HS-5 (cell line): ENCODE measurements around the gene PELI1.
A peak's percentile ranks its signal among the peaks of the same experiment; 100 is the strongest.

Source experiments
- DNase-seq: peaks from one replicate; pipeline ENCODE4 v3.0.0-alpha.2; 2012; ENCODE audit warnings: low read depth

PELI1 gene

GRCh38 chr2:64153811-64154210 lies 9.6 kb upstream of the PELI1 start:
- DNase-seq = no peak

DNA sequence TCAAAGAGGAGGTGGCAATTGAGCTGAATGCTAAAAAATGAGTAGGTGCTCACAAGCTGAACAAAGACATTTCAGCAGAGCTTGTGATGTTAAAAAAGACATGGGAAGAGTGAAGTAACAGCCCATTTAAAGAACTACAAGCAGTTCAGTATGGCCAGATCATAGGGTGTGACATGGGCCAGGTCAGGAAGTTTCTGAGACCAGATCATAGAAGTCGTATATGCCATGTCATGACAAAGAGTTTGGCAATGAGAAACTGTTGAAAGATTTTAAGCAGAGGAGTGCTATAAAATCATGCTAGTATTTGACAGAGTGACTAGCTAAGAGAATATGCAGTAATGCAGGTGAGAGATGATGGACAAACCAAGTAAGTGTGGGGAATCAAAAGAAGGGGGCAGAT lies 7.3 kb upstream of the PELI1 start:
- no peak for DNase-seq

- no peak for DNase-seq
These were observed 1.5 kb upstream of the PELI1 start for GRCh38 chr2:64145714-64146113.

DNA sequence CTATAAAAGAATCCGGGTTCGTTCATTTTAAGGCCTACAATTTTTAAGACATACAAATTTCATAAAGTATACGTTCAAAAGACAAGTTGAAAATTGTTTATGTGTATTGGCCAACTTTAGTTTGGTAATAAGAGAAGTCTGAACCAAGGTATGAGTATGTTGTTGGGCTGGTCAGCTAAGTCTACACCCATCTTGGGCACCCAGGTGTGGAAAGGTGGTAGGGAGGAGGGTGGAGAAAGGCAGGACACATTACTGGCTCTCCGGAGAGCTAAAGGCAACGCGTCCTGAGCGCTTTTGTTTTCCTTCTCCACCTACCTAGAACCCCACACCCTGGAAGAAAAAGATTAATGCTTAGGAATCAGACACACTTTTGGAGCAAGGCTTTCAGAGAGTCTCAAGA lies 899 bp upstream of the PELI1 start:
- DNase-seq = no peak

DNA sequence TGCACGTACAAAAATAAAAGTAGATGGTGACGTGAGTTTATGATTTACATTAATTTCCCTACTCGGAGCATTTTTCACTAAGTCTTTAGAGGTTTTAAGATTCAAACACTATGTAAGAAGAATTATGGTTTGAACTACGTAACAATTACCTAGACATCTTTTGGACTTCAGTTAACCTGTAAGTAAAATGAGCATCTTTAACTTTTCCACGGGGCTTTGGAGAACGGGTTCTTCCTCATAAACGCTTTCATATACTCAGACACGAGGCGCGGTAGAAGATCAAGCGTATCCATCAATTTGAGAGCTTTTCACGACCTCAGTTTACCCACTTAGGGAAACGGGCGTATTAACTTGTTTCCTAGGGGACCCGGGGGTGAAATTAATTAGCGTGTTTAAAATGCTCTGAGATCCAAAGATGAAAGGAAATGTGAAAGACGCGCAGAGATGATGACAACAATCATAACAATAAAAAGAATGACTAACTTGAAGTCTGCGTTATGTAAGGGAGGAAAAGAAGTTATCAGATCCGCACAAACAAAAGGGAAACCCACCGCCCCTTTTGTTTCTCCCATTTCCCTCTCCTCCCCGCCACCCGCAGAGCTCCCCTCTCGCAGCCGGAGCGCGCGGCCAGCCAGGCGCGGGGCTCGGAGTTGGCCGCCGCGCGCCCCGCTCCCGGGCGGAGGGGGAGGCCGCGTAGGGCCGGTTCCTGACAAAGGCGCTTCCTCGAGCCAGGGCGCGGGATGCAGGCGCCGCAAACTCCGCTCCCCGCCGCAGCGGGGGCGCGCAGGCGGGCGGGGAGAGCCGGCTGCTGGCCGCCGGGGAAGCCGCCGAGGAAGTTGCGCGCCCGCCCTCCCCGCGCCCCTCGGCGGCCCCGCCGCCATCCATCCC lies 807 bp downstream of the PELI1 start:
- DNase-seq = no peak

DNA sequence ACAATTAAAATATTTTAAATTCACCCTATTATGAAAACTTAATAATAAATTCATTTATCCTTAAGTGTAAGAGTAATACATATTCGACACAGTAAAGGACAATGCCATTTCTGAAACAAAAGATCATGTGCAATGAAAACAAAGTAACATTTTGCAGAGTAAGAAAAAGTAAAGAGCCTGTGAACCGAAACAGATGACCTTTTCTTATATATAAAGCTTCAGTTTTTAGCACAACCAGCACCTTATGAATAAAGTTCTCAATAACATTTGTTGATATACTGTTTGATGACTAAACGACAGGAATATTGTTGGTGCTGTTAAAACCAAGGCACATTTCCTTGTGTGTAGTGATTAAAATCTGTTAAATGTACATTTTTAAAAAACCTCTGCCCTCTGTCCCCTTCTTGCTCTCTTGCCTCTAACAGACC lies 1.5 kb downstream of the PELI1 start:
- no peak for DNase-seq

DNA sequence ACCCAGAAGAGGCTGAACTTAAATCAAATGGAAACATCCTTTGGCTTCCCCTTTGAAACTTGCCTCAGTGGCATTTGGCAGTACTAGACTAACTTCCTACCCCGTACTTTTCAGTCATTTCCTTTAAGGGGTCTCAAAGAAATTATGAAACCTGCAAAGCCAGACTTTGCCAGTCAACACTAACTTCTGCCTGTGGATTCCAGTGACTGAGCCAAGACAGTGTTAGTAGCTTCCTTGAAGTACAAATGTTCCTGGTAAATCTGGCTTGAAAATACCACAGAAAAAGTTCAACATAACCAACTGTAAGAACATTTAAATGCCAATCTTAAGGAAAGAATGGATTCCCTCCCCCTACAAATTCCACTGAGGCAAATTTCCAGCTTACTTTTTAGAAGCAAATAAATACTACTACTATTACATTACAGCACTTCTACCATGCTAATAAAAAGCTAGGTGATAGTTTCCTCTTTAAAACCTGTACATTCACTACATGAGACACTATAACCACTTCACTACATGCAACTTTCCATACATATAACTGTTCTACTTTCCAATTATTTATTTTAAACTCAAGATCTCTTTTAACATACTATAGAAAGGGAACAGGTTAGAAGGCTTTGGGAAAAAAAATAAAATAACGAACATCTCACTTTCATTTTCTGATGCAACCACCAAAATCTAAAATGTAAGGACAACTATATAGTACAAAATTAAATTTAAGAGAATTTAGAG lies 2.4 kb downstream of the PELI1 start:
- no peak for DNase-seq

DNA sequence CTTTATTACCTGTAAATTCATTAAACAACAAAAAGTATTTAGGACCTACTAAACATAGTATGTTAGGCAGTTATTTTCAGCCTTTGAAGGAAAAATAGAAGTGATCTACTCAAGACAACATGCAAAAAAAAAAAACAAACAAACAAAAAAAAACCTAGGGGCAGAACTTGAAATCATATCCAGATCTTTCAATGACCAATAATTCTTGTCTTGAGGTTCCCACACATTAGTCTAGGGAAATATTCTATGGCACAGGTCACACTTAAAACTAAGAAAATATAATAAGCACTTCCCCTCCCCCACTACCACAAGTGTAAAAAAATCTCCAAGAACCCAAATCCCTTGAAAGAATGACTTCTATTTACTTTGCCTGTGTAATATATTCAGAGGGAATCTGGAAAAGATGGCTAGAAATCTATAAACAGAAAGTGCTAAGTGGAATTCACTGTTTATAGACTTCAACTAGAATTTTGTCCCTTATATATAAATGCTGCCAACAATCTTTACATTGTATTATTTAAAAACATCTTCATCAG lies 3.5 kb downstream of the PELI1 start:
- DNase-seq = no peak

DNA sequence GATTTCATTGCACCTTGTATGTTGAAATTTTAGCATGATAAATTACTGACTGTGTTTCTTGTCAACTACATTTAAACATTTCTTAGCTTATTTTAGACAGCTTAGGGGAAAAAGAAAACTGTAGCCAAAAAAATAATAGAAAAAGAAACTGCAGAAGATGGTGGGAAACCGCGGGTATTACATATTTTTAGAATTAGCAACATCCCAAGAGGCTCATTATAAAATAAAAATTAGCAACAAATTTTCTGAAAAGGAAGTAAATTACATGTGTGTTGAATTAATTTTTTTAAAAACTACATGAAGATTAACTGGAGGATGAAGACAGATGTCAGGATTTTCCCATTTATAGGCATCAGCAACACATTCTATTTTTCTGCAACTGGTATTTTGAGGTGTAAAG lies 4.3 kb downstream of the PELI1 start:
- no peak for DNase-seq

DNA sequence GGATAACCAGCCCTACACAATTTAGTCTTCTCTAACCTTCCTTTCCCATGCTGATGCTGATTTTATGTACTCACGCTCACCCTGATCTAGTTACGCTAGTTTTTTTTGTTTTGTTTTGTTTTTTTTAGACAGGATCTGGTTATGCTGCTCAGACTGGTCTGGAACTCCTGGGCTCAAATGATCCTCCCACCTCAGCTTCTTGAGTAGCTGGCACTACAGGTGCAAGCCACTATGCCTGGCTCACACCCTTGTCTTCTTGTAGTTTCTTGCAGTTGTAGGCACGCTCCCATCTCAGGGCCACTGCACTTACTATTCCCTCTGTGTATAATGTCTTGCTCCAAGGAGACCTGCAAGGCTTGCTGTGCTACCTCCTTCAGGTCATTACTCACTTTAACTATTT lies 6.2 kb downstream of the PELI1 start:
- DNase-seq = no peak

- no peak for DNase-seq
These were observed 6.7 kb downstream of the PELI1 start for GRCh38 chr2:64137567-64137966.

DNA sequence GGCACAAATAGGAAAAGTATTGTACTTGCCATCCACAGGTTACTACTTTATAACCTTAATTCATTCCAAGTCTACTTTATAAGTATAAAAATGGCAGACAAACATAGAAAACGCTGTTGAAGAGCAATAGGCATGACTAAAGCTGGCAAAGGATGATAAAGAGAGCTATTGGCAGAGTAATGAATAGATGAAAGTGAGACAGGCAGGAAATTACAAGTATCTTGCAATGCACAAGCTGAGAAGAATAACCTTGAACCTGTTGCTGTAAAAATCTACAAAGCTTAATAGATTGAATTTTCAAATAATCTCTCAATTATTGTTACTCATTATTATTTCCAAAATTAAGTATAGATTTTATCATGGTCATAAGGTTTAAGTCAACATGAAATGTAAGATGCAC lies 8.8 kb downstream of the PELI1 start:
- DNase-seq = no peak

DNA sequence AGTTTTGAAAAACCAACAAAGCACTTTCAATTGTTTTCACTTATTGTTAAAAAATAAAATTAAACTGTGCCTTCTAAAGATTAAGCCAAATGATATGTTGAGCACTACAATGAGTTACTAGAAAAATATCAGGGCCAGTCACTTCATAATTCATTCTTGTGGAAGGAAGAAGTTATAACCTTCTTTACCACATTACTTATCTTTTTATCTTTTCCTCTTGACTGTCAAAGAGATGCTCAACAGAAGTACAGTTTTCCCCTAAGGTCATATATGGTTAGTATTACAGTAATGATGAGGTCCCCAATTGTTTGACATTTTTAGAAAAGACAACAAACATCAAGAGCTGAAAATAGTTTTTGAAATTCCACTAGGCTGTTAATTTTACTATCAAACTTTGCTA lies 9.4 kb downstream of the PELI1 start:
- no peak for DNase-seq

- peak; percentile 86 for DNase-seq
These were observed 10.4 kb downstream of the PELI1 start for GRCh38 chr2:64133828-64134227.

- no peak for DNase-seq
These were observed 10.9 kb downstream of the PELI1 start for GRCh38 chr2:64133354-64133753.

DNA sequence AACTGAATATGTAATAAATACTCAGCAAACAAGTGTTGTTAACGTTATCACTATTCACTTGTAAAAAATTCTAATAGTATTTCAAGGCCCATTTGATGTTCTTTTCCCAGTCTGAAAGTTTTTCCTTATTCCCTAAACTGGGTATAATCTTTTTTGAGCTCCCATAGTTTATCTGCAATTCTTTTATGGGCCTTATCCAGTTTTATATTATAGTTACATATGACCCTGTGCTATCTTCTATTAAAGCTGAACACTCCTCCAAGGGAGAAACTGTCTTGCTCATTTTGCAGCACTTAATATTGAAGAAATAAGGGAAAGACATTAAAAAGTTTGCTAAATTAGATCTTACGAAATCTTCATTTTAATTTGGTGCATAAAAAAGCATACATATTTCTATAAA lies 13.9 kb downstream of the PELI1 start:
- DNase-seq = no peak

GRCh38 chr2:64128943-64129391 lies 15.3 kb downstream of the PELI1 start:
- DNase-seq = no peak

DNA sequence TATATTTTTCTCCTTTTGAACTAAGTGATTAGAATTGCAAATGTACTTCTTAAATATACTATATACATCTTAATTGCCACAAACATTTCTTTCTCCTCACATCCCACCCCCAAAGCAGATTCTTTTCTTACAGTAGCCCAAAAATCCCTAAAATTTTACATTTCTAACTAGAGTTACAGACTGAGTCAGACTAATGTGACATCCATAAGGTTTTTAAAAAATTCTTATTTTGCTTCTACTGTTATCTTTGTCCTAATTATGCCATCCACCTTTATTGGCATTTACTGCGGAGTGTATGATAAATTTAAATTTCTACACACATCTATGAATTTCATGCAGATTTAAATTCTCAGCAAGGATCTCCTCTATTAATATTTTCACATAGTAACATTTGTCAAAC lies 15.8 kb downstream of the PELI1 start:
- no peak for DNase-seq

- no peak for DNase-seq
These were observed 17.1 kb downstream of the PELI1 start for GRCh38 chr2:64127119-64127518.

DNA sequence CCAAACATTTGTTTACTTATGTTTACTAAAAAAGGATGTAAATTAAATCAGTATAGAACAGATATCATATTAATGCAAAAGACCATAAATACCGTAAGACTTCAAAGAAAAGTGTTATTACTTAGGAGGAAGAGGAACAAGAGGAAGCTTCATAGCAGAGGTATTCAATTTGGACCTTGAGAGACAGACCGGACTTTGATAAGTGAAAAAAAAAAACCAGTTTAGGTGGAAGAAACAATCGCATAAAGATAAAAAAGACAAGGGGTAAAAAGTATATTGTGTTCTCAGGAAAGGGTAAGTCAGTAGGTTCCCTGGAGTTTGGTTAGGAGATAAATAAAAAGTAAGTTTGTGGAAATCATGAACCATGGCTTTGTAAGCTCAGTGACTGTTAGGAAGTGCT lies 17.6 kb downstream of the PELI1 start:
- no peak for DNase-seq

- no peak for DNase-seq
These were observed 19.6 kb downstream of the PELI1 start for GRCh38 chr2:64124571-64124970.

GRCh38 chr2:64124168-64124567 lies 20.1 kb downstream of the PELI1 start:
- no peak for DNase-seq

DNA sequence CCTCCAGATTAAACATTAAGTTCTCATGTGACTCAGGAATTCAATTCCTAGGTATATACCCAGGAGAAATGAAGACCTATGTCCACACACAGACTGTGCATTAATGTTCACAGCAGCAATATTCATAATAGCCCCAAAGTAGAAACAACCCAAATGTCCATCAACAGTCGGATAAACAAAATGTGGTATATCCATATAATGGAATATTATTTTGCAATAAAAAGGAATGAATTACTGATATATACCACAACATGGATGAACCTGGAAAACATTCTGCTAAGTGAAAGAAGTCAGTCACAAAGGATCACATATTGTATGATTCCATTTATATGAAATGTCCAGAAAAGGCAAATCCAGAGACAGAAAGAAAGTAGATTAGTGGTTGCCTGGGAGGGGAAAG lies 20.5 kb downstream of the PELI1 start:
- DNase-seq = no peak
